SIG-M5 (cell line): Measurements from ENCODE around the gene COL6A3.

Experiments used
- DNase-seq: peaks from one replicate; lab custom pipeline; 2025; lab: John Stamatoyannopoulos, UW

The COL6A3 gene

DNA sequence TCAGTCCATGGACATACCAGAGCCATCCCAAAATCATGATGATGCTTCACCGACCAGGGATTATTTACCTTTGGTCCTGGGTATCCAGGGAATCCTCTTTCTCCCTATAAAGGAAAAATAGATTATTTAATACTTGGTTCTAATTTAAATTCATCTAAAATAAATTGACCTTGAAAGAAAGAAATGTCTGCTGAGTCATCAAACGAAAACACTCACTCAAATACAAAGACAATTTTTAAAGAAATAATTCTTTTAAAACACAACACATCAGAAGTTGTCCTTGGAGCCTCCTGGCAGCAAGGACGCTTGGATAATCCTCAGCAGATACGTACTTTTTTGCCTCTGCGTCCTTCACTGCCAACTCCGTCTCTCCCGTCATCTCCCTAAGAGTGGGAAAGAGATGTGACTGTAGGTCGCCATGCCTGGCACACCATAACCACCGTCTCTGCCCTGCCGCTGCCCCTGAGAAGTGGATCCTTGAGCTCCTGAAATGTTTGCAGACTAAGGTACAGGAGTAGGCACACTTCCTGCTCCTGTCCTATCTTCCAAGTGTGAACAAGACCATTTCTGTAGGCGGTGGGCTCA is 65.6 kb downstream of the COL6A3 start:
- no peak for DNase-seq

DNA sequence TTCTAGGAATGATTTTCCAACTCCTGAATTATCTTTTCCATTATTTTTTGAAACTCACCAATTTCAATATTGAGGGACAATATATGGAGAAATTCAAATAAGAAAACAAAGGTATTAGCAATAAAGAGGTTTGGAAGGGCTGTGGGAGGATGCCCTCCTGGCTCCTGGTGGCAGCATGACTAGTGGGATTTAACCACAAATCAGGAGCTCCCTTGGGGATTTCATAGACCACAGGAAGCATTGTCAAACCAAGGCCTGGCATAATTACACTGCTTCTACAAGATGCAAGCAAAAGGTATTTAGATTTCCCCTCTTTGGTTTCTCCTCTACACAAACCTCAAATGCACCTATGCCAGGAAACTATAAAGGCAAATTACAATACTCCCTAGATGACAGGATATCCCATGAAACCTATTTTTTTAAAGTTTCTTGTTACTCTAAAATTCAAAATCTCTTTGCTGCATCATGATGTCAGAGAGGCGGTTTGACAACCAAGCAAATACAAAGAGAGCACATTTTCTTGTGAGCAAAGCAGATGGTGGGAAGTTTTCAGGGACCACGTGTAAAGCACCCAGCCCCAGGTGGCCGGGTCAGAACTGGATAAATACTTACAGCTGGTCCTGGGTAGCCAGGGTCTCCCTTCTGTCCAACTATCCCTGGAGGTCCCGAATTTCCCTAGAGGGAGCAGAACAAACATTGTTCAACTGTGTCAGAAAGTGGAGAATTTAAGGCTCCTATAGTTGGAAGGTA is 67.9 kb downstream of the COL6A3 start:
- no peak for DNase-seq

DNA sequence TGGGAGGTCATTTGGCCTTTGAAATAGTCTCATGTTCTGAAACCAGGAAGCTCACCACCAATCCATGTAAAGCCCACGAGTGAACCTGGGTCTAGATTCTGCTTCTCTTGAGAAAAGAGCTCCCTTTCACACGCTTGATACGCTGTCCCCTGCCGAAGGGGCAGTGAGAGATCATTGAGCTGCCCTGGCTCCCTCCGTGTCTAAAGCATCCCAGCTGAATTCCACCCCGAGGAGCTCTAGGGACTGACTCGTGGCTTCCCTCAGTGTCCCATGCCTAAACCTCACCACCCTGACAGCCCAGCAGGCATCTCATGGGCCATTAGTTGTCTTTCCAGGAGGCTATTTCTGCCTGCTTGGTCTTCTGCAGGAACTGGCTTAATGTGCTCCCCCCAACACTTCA is 68.6 kb downstream of the COL6A3 start:
- no peak for DNase-seq

DNA sequence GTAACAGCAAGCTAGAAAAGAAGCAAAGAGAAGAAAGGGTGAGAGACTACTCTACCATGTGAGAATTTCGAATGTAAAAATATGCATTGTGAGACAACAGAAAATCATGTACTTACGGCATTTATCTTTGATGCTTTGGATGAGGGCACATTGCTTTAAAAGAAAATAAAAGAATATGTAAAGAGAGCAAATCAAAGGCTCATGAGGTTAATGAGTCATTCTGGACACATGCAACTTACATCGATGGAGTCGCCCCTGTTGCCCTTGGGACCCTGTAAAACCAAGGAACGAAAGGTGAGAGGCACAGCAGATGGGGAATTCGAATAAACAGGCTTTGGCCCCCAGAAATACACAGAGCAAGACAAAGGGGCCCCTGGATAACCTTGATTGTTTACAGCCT is 69.0 kb downstream of the COL6A3 start:
- no peak for DNase-seq

DNA sequence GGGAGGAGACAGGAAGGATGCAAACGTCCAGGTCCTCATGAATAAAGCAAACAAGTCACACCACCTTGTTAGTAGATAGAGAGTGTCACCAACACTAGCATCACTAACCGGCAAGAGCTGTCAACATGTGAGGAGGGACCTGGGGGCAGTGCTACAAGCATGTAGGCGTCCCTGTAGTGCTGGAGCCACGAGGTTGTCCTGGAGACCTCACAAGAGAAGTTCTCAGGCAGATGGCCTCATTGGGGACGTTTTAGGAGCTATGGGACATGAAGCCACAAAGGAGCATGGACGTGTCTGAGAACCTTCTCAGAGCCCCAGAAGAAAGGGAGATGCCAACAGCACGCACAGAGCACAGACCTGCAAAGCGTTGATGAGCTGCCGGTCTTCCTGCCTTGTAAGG is 70.0 kb downstream of the COL6A3 start:
- no peak for DNase-seq

DNA sequence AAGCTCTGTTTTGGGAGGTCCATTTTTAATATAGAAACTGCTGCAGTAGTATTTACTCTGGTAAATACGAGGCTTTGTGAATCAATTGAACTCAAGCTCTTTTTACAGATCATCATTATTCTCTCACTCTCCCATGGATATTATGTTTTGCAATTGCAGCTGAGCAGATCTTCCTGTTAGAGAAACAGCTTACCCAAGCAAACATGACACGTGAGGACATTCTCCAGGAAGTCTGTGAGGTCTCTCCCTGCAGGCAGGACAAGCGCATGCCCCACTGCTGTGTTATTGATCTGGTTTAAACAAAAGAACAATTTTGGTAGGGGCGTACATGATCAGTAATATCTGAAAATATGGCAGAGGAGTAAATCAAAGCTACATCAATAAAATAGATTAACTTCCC is 72.1 kb downstream of the COL6A3 start:
- no peak for DNase-seq

DNA sequence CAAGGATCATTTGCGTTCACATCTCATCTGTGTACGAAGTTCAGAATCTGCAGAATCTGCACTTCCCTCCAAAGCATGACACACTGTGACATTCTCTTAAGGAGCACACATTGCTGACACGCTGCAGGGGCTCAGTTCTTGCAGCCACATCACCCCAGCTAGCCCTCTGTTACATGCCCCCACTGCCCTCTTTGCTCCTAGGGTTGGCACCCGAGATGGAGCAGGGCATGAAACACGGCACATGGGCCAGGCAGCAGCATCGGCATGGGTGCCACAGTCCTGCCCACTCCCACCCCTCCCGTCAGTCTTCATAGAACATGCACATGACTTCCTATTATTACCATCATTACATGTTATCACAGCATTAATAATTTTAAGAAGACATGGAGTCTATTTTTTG is 76.4 kb downstream of the COL6A3 start:
- DNase-seq, result no peak

DNA sequence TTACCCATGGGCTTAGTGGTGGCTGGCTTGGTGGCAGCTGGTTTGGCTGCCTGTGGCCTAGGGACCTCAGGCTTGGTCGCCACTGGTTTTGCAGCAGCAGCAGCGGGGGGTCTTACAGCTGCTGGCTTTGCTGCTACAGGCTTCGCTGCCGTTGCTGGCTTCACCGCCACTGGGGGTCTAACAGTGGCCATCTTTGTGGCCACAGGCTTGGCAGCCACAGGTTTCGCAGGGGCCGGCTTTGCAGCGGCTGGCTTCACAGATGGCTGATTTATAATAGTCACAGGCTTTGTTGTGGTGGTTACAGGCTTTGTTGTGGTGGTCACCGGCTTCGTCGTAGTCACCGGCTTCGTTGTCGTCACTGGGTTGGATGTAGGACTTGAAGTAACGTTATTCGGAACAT is 77.8 kb downstream of the COL6A3 start:
- DNase-seq, result no peak

DNA sequence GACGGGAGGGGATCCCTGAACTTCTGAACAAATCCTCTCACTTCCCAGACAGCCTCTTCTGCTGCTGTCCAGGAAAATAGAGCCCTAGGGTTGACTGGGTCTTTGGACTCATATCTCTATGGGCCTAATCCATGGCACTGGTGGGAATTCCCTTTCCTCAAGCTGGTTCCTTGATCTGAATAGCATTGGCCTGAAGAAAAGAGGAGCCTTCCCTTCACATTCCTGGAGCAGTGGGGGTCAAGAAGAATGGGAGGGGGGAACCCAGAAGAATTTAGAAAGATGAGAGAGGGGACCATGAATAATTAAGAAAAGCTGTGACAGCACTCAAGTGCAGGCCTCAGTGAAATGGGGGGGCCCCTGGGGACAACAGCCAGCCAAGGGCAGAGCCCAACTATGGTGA is 80.2 kb downstream of the COL6A3 start:
- DNase-seq, result no peak

DNA sequence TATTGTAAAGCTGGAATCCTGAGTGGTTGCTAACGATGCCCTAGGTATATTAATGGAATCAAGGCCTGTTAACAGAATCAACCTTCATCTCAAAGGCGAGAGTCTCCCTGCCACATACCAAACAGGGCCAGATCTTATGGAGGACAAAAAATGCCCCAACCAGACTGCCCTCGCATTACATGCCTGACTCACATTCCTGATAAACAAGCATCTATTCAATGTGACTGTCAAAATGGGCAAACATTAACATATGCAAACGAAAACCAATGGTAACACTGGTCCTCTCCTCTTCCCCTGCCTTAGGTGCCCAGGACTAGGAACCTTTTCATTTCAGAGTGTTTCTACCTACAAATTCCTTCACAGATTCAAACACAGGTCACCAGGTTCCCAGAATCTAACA is 83.4 kb downstream of the COL6A3 start:
- no peak for DNase-seq

DNA sequence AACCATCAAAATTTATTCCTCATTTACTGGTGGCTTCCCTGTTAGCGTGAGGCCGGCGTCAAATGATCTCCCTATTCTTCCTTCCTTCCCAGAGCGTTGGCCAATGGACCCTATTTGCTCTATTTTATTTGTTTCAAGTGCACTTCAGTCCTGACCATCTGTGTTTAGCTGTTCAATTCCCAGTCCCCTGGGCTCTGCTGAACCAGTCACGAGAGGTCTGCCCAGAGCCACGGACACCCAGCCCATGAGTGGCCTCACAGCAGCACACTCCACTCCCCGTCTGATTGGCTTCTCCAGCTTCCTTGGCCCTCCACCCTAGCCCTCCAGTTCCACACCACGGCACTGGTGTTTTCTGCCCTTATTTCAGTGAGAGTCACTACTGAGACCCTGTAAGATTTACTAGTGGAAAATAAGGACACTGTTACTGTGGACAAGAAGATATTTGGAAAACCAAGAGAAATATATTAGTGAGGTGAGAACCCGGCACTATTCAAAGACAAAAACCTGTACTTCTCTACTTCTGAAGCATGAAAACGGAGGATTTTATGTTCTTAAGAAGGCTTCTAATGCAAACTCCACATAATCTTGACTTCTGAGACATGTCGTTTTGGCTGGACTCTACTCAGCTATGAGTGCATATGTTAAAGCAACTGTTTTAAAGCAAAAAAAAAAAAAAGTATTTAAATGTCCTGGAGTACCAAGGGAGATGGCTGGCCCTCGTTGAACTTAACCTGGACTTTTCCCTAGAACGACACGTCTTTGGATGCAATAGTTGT is 86.6 kb downstream of the COL6A3 start:
- DNase-seq, result no peak

DNA sequence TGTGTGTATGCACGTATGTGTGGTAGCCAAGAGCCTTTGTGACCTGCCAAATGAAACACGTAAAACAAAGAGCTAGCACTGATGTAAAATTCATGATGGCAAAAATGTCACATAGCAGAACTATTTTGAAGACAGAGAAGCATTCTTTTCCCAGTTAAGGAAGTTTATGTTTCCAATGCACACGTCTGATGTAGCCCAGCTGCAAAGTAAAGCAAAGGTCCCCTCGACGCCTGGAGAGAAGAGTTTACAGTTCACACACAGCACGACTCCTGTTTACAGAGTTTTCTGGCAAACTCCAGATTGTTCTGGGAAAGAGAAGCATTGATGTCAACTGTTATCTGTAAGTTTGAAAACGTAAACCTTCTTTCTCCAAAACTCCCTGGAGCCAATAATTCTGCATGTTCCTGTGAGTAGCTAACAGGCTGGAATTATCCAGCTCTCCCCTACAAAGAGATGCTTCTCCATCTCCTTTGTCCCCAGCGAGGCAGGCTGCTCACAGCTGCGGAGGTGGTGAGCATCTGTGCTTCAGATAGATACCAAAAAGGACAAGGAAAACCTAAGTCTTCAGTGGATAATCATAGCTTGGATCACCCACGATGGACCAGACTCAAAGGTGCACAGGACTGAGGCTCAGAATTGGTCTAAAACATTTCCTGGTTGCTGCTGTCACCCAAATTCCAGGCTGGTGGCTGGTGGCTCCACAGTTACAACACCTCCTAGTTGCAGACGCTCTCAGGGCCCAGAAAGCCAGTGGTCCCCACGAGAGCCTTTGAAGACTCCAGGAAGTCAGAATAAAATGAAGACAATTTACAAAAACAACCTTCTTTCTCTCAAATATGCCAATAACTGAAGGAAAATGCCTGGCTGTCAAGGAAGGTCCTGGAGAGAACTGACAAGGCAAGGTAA is 87.4 kb downstream of the COL6A3 start:
- no peak for DNase-seq

DNA sequence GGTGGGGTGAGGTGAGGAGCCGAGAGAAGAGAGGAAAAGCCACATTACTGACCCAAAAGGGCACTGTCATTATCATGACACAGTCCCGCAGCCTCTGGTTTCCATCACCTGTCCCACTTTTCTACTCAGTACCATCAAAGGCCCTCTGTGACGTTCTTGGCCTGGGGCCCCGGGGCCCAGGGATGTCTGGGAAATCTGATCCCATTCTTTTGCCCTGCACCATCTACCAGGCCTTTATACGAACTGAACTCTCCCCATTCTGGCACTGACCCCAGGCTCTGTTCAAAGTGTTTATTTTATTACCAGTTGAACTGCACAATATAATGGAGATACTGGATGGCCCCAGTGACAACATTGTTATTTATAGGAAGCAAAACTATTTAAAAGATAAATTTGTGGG is 89.1 kb downstream of the COL6A3 start:
- no peak for DNase-seq

DNA sequence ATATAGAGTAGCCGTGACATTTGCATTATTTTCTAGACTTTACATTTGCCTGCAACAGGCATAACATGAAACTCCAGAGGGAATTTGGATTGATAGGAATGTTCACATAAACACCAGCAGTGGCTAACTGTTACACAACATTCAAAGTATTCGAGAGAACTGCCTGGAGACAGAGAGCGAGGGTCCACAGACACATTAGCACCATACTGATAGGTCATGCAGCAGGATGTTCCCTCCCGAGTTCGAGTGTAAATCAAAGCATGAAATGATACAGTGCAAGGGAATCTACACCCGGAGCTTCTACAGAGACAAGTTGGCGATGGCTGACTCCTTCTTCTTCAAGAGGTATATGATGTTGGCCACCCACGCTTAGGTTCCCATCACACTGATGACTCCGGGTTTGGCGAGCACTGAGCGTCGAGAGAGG is 89.5 kb downstream of the COL6A3 start:
- no peak for DNase-seq

DNA sequence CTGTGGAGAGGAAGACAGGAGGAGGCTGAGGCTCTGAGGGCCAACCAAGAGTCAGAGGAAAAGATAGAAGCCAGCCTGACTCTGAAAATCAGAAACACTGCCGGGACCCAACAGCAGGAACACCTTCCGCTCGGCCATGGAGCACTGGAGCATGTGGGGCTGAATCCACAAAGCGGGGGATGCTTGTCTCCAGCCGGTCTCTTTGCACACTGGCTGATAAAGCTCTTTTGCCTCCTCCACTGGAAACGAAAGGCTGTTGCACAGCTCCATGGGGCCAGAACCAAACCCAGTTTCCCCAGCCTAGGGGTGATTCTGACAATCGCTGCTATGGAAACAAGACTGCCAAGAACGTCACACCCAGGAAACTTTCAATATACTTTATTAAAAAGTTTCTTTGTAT is 90.3 kb downstream of the COL6A3 start:
- no peak for DNase-seq

DNA sequence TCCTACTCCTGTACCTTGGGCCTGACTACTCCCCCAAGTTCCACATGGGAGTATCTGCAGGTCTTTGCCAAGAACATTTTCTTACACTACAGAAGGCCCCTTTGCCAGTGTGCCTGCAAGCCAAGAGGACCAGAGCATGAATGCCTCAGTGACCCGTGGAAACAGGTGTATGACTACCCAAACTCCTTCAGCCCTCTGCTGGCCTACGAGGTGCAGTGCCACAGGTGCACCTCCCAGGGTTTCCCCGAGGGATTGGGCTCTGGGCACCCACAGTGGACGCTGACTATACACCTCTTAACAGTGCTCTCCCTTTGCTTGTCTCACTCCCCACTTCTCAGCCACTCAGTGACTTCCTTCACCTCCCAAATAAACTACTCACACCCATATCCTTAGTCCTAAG is 91.4 kb downstream of the COL6A3 start:
- no peak for DNase-seq

DNA sequence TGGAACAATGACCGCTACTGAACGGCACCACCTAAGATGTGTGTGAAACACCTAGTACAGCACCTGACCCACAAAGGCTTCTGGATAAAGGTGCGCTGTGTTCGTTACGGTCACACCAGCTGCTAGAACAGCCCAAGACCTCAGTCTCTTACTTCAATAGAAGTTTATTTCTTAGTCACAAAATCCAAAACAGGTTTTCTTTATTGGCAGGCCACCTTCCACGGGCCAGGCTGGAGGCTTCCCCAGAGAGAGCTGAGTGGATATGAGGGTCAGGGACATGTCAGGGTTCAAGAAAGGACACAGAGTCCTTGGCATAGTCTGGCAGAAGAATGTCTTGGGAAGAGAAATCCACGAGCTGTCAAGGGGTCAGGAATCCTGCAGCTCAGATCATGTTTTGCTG is 92.2 kb downstream of the COL6A3 start:
- no peak for DNase-seq

DNA sequence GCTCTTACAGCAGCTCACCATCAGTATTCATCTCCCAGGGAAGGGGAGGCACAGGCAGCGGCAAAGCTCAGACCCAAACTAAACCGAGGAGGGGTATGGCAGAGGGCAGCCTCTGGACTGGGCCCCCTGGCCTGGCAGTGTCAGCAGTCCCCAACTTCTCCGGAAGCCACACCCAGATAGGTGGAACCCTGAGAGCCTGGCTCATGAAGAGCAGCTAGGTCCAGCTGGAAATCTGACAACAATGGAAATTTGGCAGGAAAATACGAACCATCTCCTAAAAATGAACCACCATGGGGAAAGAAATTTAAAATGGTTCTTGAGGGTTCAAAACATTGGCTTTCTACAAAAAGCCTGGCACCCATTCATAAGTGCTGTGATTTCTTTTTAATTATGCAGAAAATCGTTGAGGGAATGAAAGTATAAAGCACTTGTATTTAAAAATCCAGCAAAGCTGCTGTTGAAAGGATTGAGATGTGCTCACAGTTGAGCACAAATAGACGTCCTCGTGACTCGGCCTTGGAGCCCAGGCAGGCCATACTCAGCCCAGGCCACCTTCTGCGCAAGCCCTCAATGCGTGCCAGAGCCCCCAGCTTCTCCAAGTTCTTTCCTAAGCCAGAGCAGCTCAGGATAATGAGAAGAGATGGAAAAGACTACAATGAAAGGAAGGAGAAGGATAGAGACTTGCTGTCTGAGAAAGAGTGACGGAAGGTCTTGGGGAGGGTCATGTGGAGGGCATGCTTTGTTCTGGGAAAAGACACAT is 93.0 kb downstream of the COL6A3 start:
- DNase-seq, result no peak

DNA sequence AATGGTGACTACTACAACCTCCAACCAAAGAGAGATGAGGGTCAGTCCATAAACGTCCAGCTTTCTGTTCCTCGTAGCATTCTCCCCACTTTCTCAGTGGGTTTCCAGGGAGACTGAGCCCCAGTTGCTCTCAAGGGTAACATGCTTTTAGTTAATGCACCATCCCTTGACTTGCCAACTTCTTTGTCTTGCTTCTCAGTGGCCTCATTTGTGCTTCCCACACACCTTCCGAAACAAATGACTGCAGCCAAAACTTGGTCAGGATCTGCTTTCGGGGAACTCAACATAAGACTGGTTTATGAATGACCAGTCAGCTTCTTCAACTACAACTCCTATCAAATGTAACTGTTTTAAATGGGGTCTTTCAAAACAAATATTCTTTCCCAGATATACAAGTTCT is 94.1 kb downstream of the COL6A3 start:
- no peak for DNase-seq

DNA sequence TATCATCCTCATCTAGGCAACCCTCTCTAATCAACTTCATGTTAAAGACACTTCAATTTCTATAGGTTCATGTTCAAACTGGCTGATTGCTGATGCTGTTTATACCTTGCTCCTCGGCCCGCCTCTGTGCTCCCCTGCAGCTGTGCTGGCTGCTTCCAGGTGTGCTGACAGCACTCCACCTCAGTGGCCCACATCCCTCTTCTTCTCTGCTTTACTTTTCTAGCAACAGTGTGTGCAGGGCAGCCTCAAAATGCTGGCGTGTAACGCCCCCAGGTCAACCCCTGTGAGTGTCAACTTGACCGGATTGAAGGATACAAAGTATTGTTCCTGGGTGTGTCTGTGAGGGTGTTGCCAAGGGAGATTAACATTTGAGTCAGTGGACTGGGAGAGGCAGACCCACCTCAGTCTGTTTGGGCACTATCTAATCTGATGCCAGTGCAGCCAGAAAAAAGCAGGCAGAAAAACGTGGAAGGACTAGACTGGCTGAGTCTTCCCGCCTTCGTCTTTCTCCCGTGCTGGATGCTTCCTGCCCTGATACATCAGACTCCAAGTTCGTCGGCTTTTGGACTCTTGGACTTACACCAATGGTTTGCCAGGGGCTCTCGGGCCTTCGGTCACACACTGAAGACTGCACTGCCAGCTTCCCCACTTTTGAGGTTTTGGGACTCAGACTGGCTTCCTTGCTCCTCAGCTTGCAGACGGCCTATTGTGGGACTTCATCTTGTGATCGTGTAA is 94.7 kb downstream of the COL6A3 start:
- no peak for DNase-seq

DNA sequence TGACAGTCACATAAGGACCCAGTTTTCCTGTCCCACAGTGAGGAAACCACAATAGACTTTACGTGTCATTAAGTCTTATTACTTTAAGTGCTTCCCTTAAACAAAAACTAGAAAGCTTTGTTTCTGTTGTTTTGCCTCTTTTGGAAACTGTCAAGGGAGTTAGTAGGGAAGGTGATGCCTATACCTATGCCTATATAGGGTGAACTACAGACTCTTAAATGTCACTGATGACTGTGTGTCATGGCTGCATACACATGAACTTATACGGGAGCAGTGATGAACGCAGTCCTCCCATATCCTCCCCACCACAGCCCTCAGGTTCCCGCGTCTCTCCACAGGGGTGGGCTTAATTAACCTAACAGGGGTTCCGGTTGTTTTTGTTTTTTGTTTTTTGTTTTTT is 97.6 kb downstream of the COL6A3 start:
- no peak for DNase-seq
